GM19438 (cell line): ENCODE data around the gene HADHA.

Experiments used
- ATAC-seq: cut with Tn5 transposase; IDR thresholded peaks from one replicate; pipeline ENCODE4 v1.9.1; 2021; ENCODE audit warnings: low read depth; ENCODE audit not compliant: unreplicated experiment

Gene HADHA

DNA sequence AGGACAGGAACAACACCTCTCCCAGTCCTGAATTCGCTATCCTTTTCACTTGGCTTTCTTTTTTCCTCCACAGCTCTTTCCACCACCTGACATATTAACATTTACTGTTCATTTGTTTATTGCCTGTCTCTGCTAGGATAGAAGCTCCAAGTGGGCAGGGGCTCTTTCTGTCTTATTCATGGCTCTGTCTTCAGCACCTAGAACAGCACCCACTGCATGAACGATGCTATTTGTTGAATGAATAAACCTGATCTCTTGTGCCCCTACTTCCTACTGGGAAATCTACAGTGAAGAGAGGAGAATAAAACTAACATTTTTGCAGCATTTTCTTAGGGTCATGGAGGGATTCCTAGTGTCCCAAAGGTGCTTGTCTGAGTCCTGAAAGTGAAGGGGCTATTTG lies 95.9 kb downstream of the HADHA start:
- ATAC-seq: no peak

DNA sequence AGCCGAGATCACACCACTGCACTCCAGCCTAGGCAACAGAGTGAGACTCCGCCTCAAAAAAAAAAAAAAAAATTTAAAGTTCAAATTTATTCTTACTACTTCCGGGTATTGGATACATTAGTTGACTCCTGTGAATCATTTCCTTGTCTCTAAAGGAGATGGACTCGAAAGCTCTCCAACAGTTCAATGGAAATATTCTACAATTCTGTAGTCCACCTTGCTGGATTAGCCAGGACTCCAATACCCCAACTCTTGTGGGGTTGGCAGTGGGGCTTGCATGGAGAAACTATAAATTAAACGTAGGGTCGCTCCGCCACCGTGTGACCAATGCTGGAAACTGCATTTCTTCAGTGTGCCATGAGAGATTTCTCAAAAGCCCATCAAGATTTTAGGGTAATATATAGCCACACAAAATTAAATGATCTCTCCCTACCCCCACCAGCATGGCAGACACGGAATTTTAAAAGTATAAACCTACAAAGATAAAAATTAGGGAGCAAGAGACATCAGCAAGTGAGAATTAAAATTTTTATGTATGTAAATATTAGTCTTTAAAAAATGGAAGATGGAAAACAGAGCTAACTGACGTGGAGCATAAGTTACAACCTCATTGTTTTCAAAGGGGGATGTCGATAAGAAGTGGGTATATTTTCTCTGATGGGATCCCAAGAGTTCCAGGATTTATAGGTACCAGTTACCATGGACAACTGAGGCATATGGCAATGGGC lies 99.3 kb downstream of the HADHA start:
- ATAC-seq: no peak

DNA sequence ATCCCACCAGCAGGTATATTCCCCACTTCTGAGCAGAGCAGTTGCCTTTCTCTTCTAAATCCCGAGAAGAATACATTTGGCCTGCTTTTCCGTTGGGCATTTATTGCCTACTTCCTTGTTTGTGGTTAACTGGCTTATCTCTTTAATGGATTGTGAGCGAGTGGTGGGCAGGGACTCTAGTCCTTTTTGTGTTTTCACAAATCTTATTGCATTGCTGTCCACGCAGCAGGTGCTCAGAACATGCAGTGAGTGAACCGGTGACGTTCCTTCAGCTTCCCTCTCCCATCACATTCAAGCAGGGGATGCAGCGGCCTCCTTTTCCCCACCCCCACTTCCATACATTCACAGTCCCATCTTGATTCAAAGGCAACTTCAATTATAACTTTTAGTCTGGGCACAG lies 100.4 kb downstream of the HADHA start:
- no peak for ATAC-seq

DNA sequence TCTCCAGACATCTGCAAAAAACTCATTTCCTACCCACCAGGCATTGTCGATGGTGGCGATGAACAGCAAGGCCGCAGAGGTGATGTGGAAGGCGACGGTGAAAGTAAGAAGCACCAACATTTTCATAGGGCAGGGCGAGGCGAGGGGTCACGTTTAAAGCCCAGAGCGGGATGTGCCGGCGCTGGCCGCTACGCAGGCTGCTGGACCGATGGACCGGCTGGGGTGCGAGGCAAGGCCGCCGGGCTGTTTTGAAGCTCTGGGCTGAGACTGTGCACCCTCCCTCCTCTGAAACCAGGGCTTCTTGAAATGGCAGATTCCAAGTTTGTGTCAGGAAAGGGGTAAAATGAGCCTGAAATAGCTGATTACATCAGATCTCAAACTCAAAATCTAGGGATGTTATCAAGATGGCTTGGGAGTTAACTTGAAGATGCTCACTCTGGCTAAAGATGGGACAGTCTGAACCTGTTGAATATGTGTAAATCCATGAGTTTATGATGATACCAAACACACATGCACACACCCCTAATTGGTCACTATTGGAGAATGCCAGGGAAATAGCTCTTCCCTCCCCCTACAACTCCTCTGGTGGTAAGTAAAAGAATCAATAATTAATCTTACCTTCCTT lies 103.2 kb downstream of the HADHA start:
- ATAC-seq: no peak
